Mesenchymal stem cell (in vitro differentiated cells and primary cell): ENCODE measurements around the gene PPM1M.
A peak's percentile ranks its signal among the peaks of the same experiment; 100 is the strongest.

ENCODE experiments used
- DNase-seq: peaks from one replicate; pipeline ENCODE4 v3.0.0-alpha.2; 2013
- H2AFZ ChIP-seq: one replicate; pipeline ENCODE4 v1.6.1; 2013; ENCODE audit warnings: low read depth, mild to moderate bottlenecking, control low read depth, inconsistent platforms, low read length, moderate library complexity
- H2AK5ac ChIP-seq: 2 replicates; pipeline ENCODE4 v1.6.1; 2013; ENCODE audit warnings: low read length, moderate library complexity, mild to moderate bottlenecking, inconsistent platforms; ENCODE audit not compliant: severe bottlenecking
- H2BK120ac ChIP-seq: one replicate; pipeline ENCODE4 v1.6.1; 2013; ENCODE audit warnings: low read depth, mild to moderate bottlenecking, inconsistent platforms, low read length, moderate library complexity
- H2BK12ac ChIP-seq, 2 experiments: one replicate each; pipeline ENCODE4 v1.6.1; 2013; ENCODE audit warnings: inconsistent platforms in 2 of 2, low read length in 2 of 2, mild to moderate bottlenecking in 2 of 2, moderate library complexity in 2 of 2, control low read depth in 1 of 2
- H2BK15ac ChIP-seq: one replicate; pipeline ENCODE4 v1.6.1; 2013; ENCODE audit warnings: mild to moderate bottlenecking, low read depth, inconsistent platforms; ENCODE audit not compliant: poor library complexity, severe bottlenecking
- H2BK5ac ChIP-seq: 2 replicates; pipeline ENCODE4 v1.6.1; 2013; ENCODE audit warnings: low read depth, mild to moderate bottlenecking, low read length, control low read depth, inconsistent platforms; ENCODE audit not compliant: poor library complexity, severe bottlenecking
- H3K14ac ChIP-seq, 2 experiments: one replicate each; pipeline ENCODE4 v1.6.1; 2013; ENCODE audit warnings: inconsistent platforms in 2 of 2, low read length in 2 of 2, control low read depth in 1 of 2, mild to moderate bottlenecking in 1 of 2, moderate library complexity in 1 of 2
- H3K18ac ChIP-seq, 2 experiments: one replicate each; pipeline ENCODE4 v1.6.1; 2013; ENCODE audit warnings: inconsistent platforms in 2 of 2, low read length in 2 of 2, control low read depth in 1 of 2, low read depth in 1 of 2, mild to moderate bottlenecking in 1 of 2
- H3K23ac ChIP-seq, 2 experiments: one replicate each; pipeline ENCODE4 v1.6.1; 2013; ENCODE audit warnings: inconsistent platforms in 2 of 2, low read length in 2 of 2, mild to moderate bottlenecking in 2 of 2, moderate library complexity in 2 of 2, control low read depth in 1 of 2
- H3K27ac ChIP-seq: 2 replicates; pipeline ENCODE4 v1.5.1; 2013; ENCODE audit warnings: mild to moderate bottlenecking, moderate library complexity, low read length, control low read depth, inconsistent platforms; ENCODE audit not compliant: poor library complexity, severe bottlenecking
- H3K27me3 ChIP-seq, 2 experiments: 2 replicates each; pipeline versions ENCODE4 v1.6.1 to v1.7.0; 2013; ENCODE audit warnings: low read length in 2 of 2, mild to moderate bottlenecking in 2 of 2, moderate library complexity in 2 of 2, control low read depth in 1 of 2, inconsistent platforms in 1 of 2; ENCODE audit not compliant: control insufficient read depth in 1 of 2, insufficient read depth in 1 of 2
- H3K36me3 ChIP-seq, 2 experiments: 2 replicates each; pipeline versions ENCODE4 v1.6.1 to v1.7.0; 2013; ENCODE audit warnings: low read length in 2 of 2, control low read depth in 1 of 2, inconsistent platforms in 1 of 2, low read depth in 1 of 2, mild to moderate bottlenecking in 1 of 2; ENCODE audit not compliant: insufficient read depth in 2 of 2, control insufficient read depth in 1 of 2
- H3K4ac ChIP-seq, 2 experiments: one replicate each; pipeline ENCODE4 v1.6.1; 2013; ENCODE audit warnings: inconsistent platforms in 2 of 2, low read length in 2 of 2, mild to moderate bottlenecking in 2 of 2, moderate library complexity in 2 of 2, control low read depth in 1 of 2, low read depth in 1 of 2
- H3K4me1 ChIP-seq: 2 replicates; pipeline ENCODE4 v1.6.1; 2013; ENCODE audit warnings: low read depth, low read length, control low read depth; ENCODE audit not compliant: control insufficient read depth, insufficient read depth
- H3K4me2 ChIP-seq: 2 replicates; pipeline ENCODE4 v1.6.1; 2013; ENCODE audit warnings: low read length, mild to moderate bottlenecking, inconsistent platforms; ENCODE audit not compliant: poor library complexity, severe bottlenecking
- H3K4me3 ChIP-seq, 2 experiments: 2 replicates each; pipeline versions ENCODE4 v1.5.1 to v1.7.0; 2013; ENCODE audit warnings: low read length in 2 of 2, mild to moderate bottlenecking in 2 of 2, control low read depth in 1 of 2, low read depth in 1 of 2; ENCODE audit not compliant: insufficient read depth in 1 of 2
- H3K79me1 ChIP-seq: replicated peaks from 2 replicates; pipeline ENCODE4 v1.6.1; 2013; ENCODE audit warnings: mild to moderate bottlenecking, control low read depth, low read length, inconsistent platforms; ENCODE audit not compliant: poor library complexity, severe bottlenecking
- H3K9ac ChIP-seq: 2 replicates; pipeline ENCODE4 v1.7.0; 2013; ENCODE audit warnings: mild to moderate bottlenecking, low read length, moderate library complexity
- H3K9me3 ChIP-seq: 2 replicates; pipeline ENCODE4 v1.7.0; 2013; ENCODE audit warnings: mild to moderate bottlenecking, low read length; ENCODE audit not compliant: control insufficient read depth
- H4K8ac ChIP-seq: one replicate; pipeline ENCODE4 v1.6.1; 2013; ENCODE audit warnings: inconsistent platforms, mild to moderate bottlenecking, low read length, moderate library complexity
- H4K91ac ChIP-seq: one replicate; pipeline ENCODE4 v1.6.1; 2013; ENCODE audit warnings: mild to moderate bottlenecking, low read length, inconsistent platforms
- WGBS: methylation state at CpG from one replicate; pipeline ENCODE4 v1.1.7; 2013; ENCODE audit warnings: mixed read lengths; 5-methylcytosine and 5-hydroxymethylcytosine counted together

Gene PPM1M

DNA sequence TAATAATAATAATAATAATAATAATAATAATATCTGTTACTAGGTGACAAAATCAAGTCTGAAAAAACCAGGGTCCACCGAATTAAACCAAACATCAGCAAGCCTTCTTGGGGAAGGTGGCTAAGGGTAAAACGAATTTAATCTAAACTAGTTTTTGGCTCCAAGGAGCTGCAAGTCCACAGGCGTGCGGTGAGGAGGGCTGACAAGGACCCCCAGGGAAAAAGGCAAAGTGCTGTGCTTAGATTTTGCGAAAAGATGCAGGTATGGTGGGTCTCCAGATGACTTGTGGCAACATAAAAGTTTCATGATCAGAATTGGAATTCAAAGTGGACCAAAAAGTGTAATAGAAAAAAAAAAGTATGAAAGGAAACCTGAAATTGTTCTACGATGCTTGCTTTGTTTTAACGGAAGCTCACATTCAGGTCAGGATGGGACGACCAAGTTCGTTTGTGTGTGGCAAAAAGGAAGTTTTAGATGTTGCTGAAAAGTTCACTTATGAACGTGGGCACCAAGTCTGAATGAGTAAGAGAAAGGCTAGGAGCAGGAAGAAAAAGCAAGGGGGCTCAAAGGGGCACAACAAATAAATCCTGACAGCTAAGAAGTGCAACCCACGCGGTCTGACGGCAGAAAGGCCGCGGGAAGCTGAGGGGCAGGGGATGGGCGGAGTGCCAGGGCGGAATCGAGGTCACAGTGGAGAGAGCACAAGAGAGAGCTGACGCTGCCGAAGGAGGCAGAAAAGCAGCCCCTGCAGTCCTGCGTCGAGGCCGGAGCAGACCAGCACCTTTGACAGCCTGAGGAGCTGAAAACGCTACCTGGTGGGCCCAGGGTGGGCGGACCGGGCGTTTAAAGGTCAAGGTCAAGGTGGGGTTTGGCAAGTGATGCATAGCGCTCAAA lies 31.8 kb downstream of the PPM1M start:
- peak overlapping the region; percentile 89 to 96 for H3K4me3 ChIP-seq
- H4K8ac ChIP-seq = no peak overlapping the region
- peak overlapping the region in 1 of 2 experiments; percentile 65 for H3K4ac ChIP-seq
- no peak overlapping the region for H2BK15ac ChIP-seq
- H2BK12ac ChIP-seq = no peak overlapping the region
- no peak overlapping the region for H2AFZ ChIP-seq
- H2AK5ac ChIP-seq = no peak overlapping the region
- peak overlapping the region; percentile 99 for H3K9ac ChIP-seq
- DNase-seq = peak; percentile 78
- peak overlapping the region in 1 of 2 experiments; percentile 89 for H3K14ac ChIP-seq
- WGBS = 3% methylated on average over 23 of the region's 28 CpGs
- H3K27me3 ChIP-seq = no peaks in the 10 kb centered on the region
- peak overlapping the region; percentile 89 for H3K4me2 ChIP-seq
- peaks cover 10% of the 10 kb centered on the region for H3K4me1 ChIP-seq
- H2BK5ac ChIP-seq = no peak overlapping the region
- peak overlapping the region in 1 of 2 experiments; percentile 47 for H3K23ac ChIP-seq
- H4K91ac ChIP-seq = peak overlapping the region; percentile 65
- H2BK120ac ChIP-seq = no peak overlapping the region
- H3K27ac ChIP-seq = peak overlapping the region; percentile 74
- H3K79me1 ChIP-seq = peaks cover 4% of the 10 kb centered on the region
- H3K18ac ChIP-seq = peak overlapping the region; percentile 64 to 81
- no peaks in the 10 kb centered on the region for H3K9me3 ChIP-seq
- H3K36me3 ChIP-seq = peaks cover 12 to 13% of the 10 kb centered on the region in 2 experiments

GRCh38 chr3:52277972-52278509 lies 32.5 kb downstream of the PPM1M start:
- H2BK5ac ChIP-seq = peak overlapping the region; percentile 98
- peak overlapping the region; percentile 99 for H4K91ac ChIP-seq
- H3K4me3 ChIP-seq = peak overlapping the region; percentile 89 to 96
- no peak overlapping the region for H2AK5ac ChIP-seq
- WGBS = under 1% methylated on average over 52 of the region's 54 CpGs
- peak overlapping the region; percentile 84 for H2BK120ac ChIP-seq
- peak; percentile 71 for DNase-seq
- H3K27me3 ChIP-seq = no peaks in the 10 kb centered on the region
- H4K8ac ChIP-seq = peak overlapping the region; percentile 100
- peak overlapping the region; percentile 46 for H2AFZ ChIP-seq
- H3K27ac ChIP-seq = peak overlapping the region; percentile 95
- no peaks in the 10 kb centered on the region for H3K9me3 ChIP-seq
- H3K36me3 ChIP-seq = peaks cover 7 to 12% of the 10 kb centered on the region in 2 experiments
- peak overlapping the region in 1 of 2 experiments; percentile 94 for H3K14ac ChIP-seq
- H3K23ac ChIP-seq = peak overlapping the region; percentile 52 to 86
- H2BK15ac ChIP-seq = no peak overlapping the region
- peak overlapping the region; percentile 99 for H3K9ac ChIP-seq
- H3K4ac ChIP-seq = peak overlapping the region; percentile 66 to 93
- peaks cover 4% of the 10 kb centered on the region for H3K79me1 ChIP-seq
- peak overlapping the region; percentile 96 to 98 for H3K18ac ChIP-seq
- H3K4me2 ChIP-seq = peak overlapping the region; percentile 89
- peak overlapping the region in 1 of 2 experiments; percentile 29 for H2BK12ac ChIP-seq
- H3K4me1 ChIP-seq = peaks cover 13% of the 10 kb centered on the region

DNA sequence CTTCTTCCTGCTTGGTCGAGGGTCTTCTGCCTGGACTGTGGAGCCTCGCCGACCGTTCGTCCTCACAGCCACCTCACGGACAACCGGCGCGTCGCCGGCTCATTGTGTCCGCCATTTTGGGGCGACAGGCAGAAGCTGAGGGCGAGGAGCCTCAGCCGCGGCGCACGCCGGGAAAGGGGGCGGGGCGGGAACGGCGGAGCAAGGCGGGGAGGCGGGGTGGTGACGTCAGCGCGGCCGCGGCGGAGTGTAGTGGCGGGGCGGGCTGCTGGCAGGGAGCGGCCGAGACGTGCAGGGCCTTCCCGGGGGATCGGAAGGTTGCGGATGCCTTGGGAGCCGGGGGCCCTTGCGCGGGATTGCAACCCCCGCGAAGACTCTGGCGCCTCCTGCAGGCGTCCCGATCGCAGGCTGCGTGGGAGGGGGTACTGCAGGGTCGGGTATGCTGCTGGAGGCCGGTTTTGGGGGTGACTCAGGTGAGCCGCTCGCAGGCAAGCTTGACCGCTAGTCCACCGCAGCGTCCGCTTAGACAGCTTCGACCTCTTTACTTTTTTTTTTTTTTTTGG lies 33.0 kb downstream of the PPM1M start, which contains the start of gene WDR82:
TSS of gene WDR82 (minus strand) at position 140 of the 560 bp plus-strand sequence. CDS start 288 bp downstream, outside the sequence.
- H3K4me1 ChIP-seq = peaks cover 12% of the 10 kb centered on the region
- under 1% methylated on average over 44 of the region's 58 CpGs for WGBS
- H3K18ac ChIP-seq = peak within 1 kb of the TSS; percentile 96 to 98
- H3K23ac ChIP-seq = peak within 1 kb of the TSS; percentile 52 to 97
- peak within 1 kb of the TSS; percentile 92 for H2AFZ ChIP-seq
- peak within 1 kb of the TSS; percentile 66 to 99 for H3K4ac ChIP-seq
- no peaks in the 10 kb centered on the region for H3K9me3 ChIP-seq
- peak within 1 kb of the TSS; percentile 93 for H2AK5ac ChIP-seq
- H3K9ac ChIP-seq = peak within 1 kb of the TSS; percentile 99
- H2BK5ac ChIP-seq = peak within 1 kb of the TSS; percentile 98
- peak within 1 kb of the TSS; percentile 95 for H3K27ac ChIP-seq
- H4K91ac ChIP-seq = peak within 1 kb of the TSS; percentile 99
- peak within 1 kb of the TSS in 1 of 2 experiments; percentile 29 for H2BK12ac ChIP-seq
- H2BK15ac ChIP-seq = no peak within 1 kb of the TSS
- H3K36me3 ChIP-seq = peaks cover 7 to 11% of the 10 kb centered on the region in 2 experiments
- peak within 1 kb of the TSS; percentile 89 for H3K4me2 ChIP-seq
- H2BK120ac ChIP-seq = peak within 1 kb of the TSS; percentile 84
- peak; percentile 92 for DNase-seq
- peaks cover 4% of the 10 kb centered on the region for H3K79me1 ChIP-seq
- peak within 1 kb of the TSS in 1 of 2 experiments; percentile 94 for H3K14ac ChIP-seq
- peak within 1 kb of the TSS; percentile 89 to 96 for H3K4me3 ChIP-seq
- no peaks in the 10 kb centered on the region for H3K27me3 ChIP-seq
- peak within 1 kb of the TSS; percentile 100 for H4K8ac ChIP-seq
